PC-3 (cell line): Measurements from ENCODE around the gene MED17.

ENCODE experiments used
- EZH2 ChIP-seq: fragments of 300-600 bp; sonication (generic); IDR thresholded peaks from one replicate; pipeline ENCODE4 v1.6.1; 2017; ENCODE audit warnings: antibody characterized with exemption, mild to moderate bottlenecking, low read length; ENCODE audit not compliant: unreplicated experiment
- EZH2phosphoT487 ChIP-seq: fragments of 300-600 bp; sonication (generic); IDR thresholded peaks from 2 replicates; pipeline ENCODE4 v1.6.1; 2018; ENCODE audit warnings: mild to moderate bottlenecking, antibody characterized with exemption, low read length, borderline replicate concordance
- TF ChIP-seq, protein P1 (sequence below): fragments of 300-600 bp; sonication (generic); conservative IDR thresholded peaks from 2 replicates; pipeline ENCODE4 v1.5.1; 2017; ENCODE audit warnings: antibody characterized with exemption, low read depth, mild to moderate bottlenecking, low read length

GRCh38 chr11:93747122-93747521 lies 37.0 kb upstream of the MED17 start:
- TF ChIP-seq, protein P1, sequence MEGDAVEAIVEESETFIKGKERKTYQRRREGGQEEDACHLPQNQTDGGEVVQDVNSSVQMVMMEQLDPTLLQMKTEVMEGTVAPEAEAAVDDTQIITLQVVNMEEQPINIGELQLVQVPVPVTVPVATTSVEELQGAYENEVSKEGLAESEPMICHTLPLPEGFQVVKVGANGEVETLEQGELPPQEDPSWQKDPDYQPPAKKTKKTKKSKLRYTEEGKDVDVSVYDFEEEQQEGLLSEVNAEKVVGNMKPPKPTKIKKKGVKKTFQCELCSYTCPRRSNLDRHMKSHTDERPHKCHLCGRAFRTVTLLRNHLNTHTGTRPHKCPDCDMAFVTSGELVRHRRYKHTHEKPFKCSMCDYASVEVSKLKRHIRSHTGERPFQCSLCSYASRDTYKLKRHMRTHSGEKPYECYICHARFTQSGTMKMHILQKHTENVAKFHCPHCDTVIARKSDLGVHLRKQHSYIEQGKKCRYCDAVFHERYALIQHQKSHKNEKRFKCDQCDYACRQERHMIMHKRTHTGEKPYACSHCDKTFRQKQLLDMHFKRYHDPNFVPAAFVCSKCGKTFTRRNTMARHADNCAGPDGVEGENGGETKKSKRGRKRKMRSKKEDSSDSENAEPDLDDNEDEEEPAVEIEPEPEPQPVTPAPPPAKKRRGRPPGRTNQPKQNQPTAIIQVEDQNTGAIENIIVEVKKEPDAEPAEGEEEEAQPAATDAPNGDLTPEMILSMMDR: no peak
- TF ChIP-seq EZH2 (no peak), EZH2phosphoT487 (no peak)
